GM12801 (cell line): ENCODE measurements around the gene SP3.

Source experiments
- CTCF ChIP-seq: IDR thresholded peaks from one replicate; pipeline ENCODE4 v1.5.1; 2011; ENCODE audit warnings: control low read depth; ENCODE audit not compliant: insufficient read length; ENCODE audit errors: extremely low read depth

SP3 gene

DNA sequence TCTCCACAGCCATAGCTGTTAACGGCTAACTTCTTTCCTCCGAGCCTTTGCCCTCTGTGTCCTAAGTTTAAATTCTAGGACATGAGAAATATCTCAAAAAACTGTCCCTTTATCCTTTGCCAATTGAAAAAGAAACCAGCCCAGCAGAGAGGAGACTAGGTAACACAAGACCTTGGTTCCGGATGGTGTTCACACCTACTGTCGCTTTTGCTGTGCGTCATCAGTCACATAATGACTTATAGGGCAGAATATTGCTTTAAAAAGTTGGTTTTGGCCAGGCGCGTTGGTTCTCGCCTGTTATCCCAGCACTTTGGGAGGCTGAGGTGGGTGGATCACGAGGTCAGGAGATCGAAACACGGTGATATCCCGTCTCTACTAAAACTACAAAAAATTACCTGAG is 66.2 kb downstream of the SP3 start:
- TF ChIP-seq CTCF, result no peak

- TF ChIP-seq CTCF, result no peak
Measured at GRCh38 chr2:173898178-173898668, 67.0 kb downstream of the SP3 start.

DNA sequence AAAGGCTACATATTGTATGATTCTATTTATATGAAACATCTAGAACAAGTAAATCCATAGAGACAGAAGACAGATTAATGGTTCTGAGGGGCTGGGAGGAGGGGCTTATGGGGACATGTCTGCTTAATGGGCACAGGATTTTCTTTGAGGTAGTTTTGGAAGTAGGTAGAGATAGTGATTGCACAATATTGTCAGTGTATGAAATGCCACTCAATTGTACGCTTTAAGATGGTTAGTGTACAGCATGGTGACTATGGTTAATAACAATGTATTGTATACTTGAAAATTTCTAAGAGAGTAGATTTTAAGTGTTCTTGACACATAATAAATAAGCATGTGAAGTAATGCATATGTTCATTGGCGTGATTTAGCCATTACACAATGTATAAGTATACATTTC is 68.4 kb downstream of the SP3 start:
- no peak for TF ChIP-seq CTCF

- TF ChIP-seq CTCF, result no peak
Measured at GRCh38 chr2:173892341-173892740, 72.8 kb downstream of the SP3 start.

- no peak for TF ChIP-seq CTCF
Measured at GRCh38 chr2:173891315-173892037, 73.7 kb downstream of the SP3 start.

DNA sequence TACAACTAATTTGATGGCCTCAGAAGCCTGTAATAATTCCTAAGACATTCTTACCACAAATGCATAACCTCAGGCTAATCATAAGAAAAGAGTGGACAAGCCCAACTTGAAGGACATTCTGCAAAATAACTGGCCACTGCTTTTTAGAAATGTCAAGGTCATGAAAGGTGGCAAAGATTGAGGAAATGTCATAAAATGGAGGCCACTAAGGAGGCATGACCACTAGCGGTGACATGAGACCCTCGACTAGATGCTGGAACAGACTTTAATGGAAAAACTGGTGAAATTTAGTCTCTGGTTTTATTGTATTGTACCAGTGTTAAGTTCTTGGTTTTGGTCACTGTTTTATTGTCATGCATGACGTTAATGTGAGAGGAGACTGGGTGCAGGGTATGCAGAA is 78.6 kb downstream of the SP3 start:
- TF ChIP-seq CTCF, result no peak

DNA sequence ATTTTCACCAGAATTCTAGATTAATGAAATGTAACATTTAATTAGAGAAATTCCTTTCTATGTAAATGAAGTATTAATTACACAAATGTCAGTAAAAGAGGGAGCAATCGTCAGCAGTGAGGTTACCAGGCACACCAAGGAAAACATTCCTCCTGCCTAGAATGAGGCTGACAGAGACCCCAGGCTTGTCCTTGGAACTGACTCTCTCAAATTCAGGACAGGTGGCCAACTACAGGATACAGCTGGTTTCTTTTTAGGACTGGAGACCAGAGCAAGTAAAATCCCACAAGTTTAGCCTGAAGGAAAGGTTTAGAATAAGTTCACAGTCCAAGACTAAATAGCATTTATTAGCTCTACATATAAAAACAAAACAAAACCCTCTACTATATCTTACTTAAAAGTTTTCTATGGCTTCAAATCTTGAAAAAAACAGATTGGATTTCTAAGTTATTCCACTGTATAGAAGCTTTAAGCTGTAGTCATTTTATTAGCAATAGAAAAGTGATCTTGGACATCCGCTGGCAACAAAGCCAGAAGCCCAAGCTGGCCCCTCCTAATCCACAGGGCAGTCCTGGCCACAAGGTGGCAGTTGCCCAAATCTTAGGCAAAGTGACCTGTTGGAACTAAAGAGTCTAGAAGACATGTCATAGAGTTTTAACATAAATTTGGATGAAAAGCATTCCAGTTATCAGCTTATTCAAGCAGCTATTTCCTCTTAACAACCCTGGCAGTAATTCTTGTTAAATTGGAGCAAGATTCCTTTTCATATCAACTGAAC is 81.0 kb downstream of the SP3 start:
- TF ChIP-seq CTCF, result no peak
